NCI-H345 treated with DMSO at 0.1 percent for 48 hours (cell line): ENCODE measurements around the gene KDM7A.
"Not testable (repeated sequence)": the region's sequence is repeated elsewhere in the genome, so short reads cannot be mapped to it uniquely, and the experiment has no call there.

Source experiments
- DNase-seq: peaks from one replicate; lab custom pipeline; 2025; ENCODE audit not compliant: unreplicated experiment; lab: John Stamatoyannopoulos, UW

Gene KDM7A

DNA sequence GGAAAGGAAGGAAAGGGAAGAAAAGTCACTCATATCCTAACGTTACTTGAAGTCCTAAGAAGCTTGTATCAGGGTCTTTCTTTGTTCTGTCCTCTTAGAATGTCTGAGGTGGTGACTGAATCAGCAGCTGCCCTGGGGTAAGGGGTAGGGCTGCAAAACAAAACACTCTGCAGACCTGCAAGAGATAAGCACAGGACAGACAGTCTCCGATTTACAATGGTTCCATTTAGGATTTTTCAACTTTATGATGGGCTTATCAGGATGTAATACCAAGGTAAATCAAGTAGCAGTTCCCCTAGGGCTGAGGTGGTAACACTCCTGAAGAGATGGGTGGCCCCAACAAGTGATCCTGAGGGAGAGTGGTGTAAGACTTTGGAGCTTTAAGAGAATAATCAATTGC lies 16.5 kb downstream of the KDM7A start:
- no peak for DNase-seq

DNA sequence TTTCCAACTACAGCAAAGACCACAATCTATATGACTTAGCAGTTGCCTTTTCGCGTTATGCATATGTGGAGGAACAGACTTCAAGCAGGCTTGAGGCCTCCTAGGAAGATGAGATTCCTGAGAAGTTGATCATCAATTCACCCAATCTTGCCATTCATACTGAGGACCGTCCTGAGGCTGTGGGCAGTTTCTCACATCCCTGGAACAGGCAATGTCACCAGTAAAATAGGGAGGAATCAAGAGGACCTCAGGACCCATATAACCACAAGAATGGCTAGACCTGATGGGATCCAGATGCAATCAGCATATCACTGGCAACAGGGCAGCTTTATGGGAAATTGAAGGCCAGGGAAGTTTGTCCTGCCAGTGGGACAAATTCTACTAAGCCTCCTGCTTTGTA lies 17.3 kb downstream of the KDM7A start:
- DNase-seq, result no peak

DNA sequence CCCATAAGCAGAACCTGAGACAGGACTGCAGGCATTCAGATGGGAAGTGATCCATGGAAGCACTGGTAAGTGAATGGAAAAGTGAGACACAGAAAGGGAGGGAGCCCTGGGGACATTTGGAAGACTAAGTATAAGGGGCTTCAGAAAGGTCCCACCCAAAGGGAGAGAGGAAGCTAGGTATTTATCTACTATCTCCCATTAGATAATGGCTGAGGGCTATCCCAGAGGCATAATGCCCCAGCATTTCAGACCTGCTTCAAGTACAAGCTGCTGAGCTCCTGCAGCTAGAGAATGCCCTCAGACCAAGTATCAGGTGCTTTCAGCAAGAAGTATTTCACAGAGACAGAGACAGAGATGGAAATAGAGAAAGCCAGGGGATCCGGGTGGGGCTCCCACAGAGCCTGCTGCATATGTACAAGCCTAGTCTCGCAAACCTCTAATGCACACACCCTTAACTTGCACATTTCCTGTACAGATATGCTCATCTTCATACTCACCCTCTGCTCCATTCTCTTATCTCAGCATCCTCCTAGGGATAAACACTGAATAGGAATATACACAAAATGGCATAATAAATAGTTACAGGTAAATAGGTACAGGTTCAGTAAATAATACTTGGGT lies 20.2 kb downstream of the KDM7A start:
- DNase-seq, result no peak

DNA sequence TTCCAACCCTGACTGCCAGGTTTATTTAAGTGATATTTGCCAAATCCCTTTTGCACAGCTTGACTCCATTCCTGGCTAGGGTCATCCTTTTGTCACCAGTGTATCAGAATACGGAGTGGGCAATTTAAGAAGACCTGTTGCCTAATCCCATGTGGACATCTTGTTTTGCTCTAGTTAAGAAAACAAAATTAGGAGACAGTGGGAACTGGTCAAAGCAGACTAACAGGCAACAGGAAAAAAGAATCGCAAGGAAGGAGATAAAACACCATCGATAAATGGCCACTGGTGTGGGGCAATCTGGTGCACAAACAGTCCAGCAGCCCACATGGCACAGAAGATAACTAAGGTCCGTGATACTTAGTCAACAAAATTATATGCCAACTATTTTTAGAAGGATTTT lies 21.4 kb downstream of the KDM7A start:
- no peak for DNase-seq

DNA sequence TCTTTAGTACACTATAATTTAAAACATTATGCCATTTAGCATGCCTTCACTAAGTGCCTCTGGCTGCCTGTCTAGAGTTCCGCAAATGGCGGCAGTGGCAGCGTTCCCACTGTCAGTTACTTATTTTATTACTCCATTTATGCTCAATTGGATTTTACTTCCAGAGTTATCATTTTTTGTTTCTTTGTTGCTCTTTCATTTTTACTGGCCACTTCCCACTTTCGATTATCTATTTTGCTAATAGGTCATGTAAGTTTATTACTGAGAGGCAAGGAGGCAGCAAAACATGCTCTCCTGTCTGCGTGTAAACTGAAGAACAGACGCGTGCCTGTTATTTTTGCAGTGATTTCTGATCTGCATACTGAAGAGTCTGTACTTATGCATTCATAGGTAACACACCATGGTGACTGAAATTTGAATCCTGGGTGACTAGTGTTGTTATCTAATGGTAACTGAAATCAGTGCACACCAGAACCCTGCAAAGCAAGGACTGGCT lies 23.1 kb downstream of the KDM7A start:
- DNase-seq, result no peak

DNA sequence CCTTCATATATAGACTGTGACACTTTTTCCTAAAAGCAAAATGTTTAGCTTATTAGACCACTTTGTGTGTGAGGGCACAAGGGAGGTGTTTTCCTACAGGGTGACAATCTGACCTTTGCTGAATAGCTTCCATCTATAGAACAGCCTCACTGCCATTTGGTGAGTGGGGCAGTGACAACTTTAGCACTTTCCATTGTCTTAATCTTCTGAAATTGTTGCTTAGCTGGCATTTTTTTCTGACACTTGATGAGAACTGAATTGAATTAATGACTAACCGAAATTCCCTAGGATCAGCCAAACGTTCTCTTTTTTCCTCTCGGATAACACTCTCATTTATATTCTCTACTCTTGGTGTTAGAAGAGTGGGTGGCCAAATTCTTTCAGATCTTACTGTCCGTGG lies 30.2 kb downstream of the KDM7A start:
- DNase-seq, result no peak

DNA sequence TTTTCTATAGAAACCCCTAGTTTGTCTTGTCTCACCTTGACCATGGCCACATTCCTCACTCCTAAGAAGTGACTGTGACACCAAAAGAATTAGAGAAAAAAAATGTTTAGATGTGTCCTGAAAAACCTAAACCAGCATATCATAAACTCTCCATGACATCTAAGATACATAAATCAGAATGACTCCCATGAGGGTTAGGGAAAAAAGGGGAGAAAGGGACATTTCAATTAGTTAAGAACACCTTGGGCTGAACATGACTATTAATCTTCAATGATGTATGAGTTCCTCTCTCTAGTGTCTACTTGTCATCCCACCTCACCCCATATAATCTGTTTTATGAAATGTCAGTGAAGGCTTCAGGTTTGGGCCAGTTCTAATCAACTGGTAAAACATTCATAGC lies 31.1 kb downstream of the KDM7A start:
- DNase-seq, result no peak

DNA sequence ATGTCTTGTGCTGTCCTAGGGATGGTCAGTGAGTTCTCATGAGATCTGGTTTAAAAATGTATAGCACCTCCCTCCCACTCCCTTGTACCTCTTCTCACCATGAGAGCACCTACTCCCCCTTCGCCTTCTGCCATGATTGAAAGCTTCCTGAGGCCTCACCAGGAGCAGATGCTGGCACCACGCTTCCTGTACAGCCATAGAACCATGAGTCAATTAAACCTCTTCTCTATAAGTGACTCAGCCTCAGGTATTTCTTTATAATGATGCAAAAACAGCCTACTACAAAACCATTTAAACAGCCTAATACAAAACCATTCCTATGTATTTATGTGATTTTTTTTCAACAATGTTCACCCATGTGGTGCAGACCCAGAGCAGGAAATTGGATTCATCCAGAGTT lies 32.0 kb downstream of the KDM7A start:
- no peak for DNase-seq

DNA sequence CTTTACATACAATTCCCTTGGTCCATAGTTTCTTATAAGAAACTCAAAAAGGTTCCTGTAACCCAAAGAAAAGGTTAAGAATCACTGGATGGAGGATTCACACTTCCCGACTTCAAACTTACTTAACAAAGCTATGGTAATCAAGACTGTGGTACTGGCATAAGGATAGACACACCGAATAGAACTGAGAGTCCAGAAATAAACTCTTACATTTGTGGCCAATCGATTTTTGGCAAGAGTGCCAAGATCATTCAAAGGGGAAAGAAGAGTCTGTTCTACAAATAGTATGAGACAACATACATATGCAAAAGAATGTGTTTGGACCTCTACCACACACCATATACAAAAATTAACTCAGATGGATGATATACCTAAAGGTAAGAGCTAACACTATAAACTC lies 32.8 kb downstream of the KDM7A start:
- no peak for DNase-seq

DNA sequence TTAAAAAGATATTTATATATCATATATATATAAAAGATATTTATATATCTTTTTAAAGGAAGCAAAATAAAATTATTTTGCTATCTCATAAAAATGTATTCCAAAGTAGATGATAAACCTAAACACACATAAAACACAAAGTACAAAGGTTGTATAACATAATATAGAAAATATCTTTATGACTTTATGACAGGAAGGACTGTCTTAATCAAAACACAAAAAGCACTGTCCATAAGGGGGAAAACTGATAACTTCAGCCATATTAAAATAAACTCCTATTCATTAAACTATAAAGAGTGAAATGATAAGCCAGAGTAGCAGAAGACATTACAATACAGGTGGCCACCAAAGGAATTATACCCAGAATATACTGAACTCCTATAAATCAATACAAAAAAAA lies 34.8 kb downstream of the KDM7A start:
- no peak for DNase-seq

DNA sequence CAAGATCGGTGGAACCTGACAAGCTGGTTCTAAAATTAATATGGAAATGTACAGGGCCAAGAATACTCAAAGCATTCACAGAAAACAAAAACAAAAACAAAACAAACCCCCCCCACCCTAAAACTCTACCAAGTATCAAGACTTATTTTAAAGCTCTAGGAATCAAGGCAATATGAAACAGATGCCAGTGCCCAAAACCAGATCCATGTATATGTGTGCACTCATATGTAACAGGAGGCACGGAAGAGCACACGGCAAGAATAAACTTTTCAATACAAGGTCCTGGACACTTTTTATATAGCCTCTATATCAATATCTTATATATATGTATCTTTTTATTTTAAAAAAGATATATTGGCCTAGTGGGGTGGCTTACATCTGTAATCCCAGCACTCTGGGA lies 35.5 kb downstream of the KDM7A start:
- DNase-seq, result no peak

DNA sequence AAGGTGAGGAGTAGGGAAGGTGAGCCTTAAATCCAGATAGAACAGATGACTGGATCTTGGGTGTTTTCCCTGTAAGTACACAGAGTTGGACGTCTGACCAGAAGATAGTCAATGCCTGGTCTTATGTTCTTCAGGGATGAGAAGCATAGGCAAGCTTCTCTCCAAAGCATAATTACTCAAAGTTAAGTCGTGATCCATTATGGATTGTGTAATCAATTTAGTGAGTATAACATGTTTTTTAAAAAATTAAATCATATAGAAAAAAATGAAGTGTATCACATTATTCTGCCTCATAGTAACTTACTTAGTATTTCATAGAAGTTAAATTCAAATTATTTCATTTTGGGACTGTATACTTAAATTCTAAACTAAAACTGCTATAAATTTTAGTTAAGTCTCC lies 39.7 kb downstream of the KDM7A start:
- DNase-seq, result no peak

DNA sequence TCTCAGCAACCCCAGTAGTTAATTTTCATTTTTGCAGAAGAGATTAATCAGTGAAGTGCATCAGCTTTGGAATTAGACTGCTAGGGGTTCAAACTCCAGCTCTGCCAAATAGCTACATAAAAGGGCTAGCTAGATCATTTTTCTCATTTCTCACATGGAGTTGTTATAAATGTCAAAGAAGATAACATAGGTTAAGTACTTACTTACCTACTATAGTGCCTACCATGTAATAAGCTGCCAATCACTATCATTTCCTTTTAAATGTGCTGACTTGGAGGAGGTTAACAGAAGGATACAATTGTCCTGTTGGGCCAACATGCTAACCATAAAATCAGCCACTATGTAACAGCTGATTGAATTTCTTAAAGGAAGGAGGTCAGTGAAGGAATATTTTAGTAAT lies 40.7 kb downstream of the KDM7A start:
- no peak for DNase-seq

DNA sequence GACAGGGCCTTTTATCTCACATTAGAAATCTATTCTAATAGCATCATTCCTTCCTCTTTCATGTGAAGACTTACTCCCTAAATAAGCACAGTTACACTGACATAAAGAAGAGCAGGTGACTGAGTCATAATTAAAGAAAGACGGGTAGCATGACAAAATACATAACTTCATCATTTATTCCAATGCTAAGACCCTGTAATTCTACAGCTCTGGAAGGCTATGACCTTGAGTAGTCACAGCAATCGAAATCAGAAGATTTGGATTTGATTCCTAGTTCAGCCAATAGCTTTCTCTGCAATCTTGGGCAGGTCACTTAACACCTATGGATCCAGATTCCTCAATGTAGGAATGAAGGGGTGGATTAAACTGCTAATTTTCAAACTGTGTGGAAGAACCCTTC lies 42.7 kb downstream of the KDM7A start:
- DNase-seq, result no peak

DNA sequence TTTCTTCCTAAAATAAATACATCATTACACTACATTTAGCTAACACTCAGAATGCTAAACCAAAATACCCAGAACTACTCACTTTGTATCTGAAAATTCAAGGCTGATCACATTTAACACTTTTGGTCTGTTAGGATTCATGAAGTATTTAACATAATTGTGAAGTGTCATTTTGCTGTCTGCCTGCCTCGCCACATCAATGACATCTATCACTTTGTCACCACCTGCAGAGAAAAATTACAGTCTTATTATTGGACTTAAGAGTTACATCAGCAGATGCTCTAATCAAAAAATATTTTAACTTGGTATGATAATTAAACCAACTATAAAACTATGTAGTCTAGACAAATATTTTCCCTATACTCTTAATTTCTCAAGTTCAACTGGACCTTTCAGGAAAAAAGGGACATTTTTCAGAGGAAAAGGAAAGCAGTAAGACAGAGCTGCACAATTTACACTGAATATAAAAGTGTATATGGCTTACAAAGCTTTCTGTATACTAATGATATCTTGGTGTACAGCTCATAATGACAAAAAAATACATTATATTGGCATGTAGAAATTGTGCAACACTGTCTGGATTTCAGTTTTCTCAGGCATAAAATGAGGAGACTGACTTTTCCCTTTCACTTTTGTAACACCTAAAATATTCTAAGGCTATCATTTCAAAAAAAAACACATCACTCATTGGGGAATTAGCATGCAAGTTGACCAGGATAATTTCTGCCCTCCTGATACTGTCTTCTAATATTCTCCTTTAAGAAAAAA lies 49.2 kb downstream of the KDM7A start:
- no peak for DNase-seq

DNA sequence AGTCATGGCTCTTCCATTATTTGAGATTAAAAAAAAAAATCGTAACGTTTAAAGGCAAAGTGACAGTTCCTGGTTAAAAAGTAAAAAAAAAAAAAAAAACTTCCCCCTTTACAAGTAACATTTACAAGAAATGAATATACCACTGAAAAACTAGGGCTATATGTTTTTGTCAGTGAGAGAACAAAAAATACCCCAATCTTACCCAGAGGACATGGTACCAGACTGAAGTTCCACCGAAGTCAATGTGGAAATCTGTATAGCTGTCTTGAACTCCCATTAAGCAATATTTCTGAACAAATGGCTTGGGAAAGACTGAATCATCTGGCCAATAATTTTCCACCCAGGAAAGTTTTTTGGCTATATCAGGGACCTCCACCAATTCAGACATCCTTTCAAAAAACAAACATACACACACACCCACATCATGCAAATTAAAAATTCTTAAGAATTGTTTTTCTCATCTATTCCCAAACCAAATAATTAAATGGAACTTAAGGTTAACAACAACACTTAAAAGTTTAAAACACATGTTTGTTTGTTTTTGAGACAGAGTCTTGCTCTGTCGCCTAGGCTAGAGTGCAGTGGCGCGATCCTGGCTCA lies 50.2 kb downstream of the KDM7A start:
- no peak for DNase-seq

DNA sequence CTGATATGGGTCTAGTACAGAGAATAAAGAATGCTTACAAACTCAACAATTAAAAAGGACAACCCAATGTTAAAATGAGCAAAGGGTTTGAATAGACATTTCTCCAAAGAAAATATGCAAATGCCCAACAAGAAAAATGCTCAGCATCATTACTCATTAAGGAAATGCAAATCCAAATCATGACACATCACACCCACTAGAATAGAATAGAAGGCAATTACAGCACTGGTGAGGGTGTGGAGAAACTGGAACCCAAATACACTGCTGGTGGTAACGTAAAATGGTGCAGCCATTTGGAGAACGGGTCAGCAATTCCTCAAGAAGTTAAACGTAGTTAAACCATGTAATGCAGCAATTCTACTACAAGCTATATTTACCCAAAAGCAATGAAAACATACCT lies 53.8 kb downstream of the KDM7A start:
- DNase-seq, result no peak

DNA sequence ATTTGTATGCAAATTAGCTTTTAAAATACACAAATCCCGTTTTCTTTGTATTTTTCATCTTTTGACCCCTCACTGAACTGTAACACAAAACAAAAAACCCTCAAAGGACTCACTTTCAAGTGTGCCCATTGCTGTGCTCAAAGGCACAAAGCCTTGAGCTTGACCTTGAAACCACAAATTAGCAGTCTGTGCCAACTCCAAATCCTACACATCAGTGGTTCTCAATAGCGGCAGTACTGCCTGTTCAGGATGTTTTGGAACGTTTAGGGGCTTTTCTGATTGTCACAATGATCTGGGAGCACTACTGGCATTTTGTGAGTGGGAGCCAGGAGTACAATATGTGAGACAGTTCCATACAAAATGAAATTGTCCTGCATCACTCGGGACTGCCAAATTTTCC lies 55.5 kb downstream of the KDM7A start:
- no peak for DNase-seq

DNA sequence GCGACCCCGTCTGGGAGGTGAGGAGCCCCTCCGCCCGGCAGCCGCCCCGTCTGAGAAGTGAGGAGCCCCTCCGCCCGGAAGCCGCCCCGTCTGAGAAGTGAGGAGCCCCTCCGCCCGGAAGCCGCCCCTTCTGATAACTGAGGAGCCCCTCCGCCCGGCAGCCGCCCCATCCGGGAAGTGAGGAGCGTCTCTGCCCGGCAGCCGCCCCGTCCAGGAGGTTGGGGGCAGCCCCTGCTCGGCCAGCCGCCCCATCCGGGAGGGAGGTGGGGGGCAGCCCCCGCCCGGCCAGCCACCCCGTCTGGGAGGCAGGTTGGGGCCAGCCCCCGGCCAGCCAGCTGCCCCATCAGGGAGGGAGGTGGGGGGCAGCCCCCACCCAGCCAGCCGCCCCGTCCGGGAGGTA lies 62.0 kb downstream of the KDM7A start:
- not testable (repeated sequence) for DNase-seq

DNA sequence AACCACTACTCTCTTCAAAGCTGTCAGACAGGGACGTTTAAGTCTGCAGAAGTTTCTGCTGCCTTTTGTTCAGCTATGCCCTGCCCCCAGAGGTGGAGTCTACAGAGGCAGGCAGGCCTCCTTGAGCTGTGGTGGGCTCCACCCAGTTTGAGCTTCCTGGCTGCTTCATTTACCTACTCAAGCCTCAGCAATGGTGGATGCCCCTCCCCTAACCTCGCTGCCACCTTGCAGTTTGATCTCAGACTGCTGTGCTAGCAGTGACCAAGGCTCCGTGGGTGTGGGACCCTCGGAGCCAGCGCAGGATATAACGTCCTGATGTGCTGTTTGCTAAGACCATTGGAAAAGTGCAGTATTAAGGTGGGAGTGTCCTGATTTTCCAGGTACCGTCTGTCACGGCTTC lies 68.0 kb downstream of the KDM7A start:
- not testable (repeated sequence) for DNase-seq

DNA sequence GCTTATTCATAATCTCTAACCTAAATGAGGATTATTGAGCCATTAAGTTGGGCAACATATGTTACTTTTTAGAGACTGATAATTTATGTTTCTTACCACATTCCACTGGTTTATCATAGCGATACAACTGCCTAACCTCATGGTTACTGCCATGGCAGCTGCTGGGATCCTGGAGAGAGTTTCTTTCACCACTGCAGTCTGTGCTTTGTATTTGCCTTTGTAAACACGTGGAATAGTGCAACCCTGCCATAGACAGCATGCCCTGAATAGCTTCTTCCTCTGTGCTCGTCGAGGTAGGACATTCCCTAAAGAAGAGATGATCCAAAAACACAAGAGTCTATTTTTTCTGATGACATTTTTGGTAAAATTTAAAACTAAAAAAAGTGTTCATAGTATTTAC lies 80.3 kb downstream of the KDM7A start:
- DNase-seq, result no peak

DNA sequence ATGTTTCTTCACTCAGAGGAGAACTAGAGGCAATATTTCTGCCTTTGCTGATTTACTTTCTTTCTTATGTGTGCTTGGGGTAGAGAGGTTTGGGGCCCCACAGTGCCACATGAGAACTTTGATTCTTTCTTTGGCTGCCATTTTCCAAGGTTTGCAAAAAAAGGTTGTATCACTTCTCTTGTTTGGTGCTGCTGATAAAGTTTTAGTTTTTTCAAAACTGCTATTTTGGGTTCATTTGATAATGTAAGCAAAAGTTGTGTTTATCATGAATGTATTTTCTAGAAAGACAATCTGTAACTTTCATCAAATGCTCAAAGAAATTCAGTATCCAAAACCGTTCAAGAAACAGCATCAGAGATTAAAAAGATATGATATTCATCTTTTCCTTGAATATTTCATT lies 83.4 kb downstream of the KDM7A start:
- no peak for DNase-seq
